ENCODE data around the gene ADARB2.

The ADARB2 gene

GRCh38 chr10:1551636-1552338 is 185.5 kb downstream of the ADARB2 start:
- no peak overlapping the region for H3K27ac ChIP-seq
- DNase-seq (ENCODE audit: low spot score): no peak
- POLR2A ChIA-PET (ENCODE audit: low non-redundant PET): no interaction called here
- CTCF ChIA-PET: interaction anchor here (0.6 kb wide), 1 partner anchor 1477 kb away, joined by 3 read pairs; no protein-coding TSS in a partner anchor
- TF ChIP-seq, protein P1, sequence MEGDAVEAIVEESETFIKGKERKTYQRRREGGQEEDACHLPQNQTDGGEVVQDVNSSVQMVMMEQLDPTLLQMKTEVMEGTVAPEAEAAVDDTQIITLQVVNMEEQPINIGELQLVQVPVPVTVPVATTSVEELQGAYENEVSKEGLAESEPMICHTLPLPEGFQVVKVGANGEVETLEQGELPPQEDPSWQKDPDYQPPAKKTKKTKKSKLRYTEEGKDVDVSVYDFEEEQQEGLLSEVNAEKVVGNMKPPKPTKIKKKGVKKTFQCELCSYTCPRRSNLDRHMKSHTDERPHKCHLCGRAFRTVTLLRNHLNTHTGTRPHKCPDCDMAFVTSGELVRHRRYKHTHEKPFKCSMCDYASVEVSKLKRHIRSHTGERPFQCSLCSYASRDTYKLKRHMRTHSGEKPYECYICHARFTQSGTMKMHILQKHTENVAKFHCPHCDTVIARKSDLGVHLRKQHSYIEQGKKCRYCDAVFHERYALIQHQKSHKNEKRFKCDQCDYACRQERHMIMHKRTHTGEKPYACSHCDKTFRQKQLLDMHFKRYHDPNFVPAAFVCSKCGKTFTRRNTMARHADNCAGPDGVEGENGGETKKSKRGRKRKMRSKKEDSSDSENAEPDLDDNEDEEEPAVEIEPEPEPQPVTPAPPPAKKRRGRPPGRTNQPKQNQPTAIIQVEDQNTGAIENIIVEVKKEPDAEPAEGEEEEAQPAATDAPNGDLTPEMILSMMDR (conservative IDR thresholded peaks at IDR 0.05; ENCODE audit: low read depth): no peak

DNA sequence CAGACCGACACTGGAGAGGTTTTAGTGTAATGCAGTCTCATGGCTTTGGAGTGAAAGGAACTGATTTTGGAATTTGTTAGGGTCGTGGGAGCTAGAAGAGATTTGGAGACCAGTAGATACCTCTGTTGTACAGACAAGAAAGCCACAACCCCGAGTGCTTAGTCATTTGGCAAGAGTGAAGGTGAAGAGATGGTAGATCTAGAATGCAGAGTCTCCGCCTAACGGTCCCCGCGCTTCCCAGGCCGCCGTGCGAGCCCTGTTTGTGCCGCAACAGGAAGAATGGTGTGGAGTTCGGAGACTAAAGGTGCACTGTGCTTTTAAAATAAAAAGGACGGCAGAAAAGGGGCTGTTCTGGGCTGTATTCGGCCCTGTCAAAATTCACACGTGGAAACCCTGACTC is 186.7 kb downstream of the ADARB2 start:
- ChIA-PET POLR2A (ENCODE audit: low non-redundant PET) (no interaction called here), CTCF (no interaction called here)
- no peak for DNase-seq (ENCODE audit: low spot score)
- H3K27ac ChIP-seq: no peak overlapping the region
- TF ChIP-seq, protein P1 (conservative IDR thresholded peaks at IDR 0.05; ENCODE audit: low read depth): no peak

GRCh38 chr10:1550291-1550595 is 187.1 kb downstream of the ADARB2 start:
- CTCF ChIA-PET: no interaction called here
- POLR2A ChIA-PET (ENCODE audit: low non-redundant PET): no interaction called here
- no peak for DNase-seq (ENCODE audit: low spot score)
- no peak overlapping the region for H3K27ac ChIP-seq
- TF ChIP-seq, protein P1 (conservative IDR thresholded peaks at IDR 0.05; ENCODE audit: low read depth): no peak

- no peak overlapping the region for H3K27ac ChIP-seq
- CTCF ChIA-PET: no interaction called here
- no peak for DNase-seq (ENCODE audit: low spot score)
- TF ChIP-seq, protein P1 (conservative IDR thresholded peaks at IDR 0.05; ENCODE audit: low read depth): no peak
- POLR2A ChIA-PET (ENCODE audit: low non-redundant PET): no interaction called here
Observed at GRCh38 chr10:1549591-1550290, 187.6 kb downstream of the ADARB2 start.

DNA sequence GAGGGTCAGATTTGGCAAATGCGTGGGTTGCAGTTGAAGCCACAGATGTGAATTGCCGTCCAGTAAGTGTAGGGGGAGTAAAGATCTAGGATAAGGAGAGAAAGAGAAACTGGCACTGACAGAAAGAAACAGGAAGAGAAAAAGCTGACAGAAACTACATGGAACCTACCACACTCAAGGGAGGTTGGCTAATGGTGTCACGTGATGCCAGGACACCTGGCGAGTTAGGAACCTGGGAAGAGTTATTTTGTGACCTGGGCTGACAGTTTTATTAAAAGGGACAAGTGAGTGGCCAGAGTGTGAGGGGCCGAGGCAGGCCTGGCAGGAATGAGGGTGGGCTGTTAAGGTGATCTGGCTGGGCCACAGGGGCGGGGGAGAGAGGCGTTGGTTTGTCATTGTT is 188.7 kb downstream of the ADARB2 start:
- ChIA-PET POLR2A (ENCODE audit: low non-redundant PET) (no interaction called here), CTCF (no interaction called here)
- H3K27ac ChIP-seq: no peak overlapping the region
- no peak for DNase-seq (ENCODE audit: low spot score)
- TF ChIP-seq, protein P1 (conservative IDR thresholded peaks at IDR 0.05; ENCODE audit: low read depth): no peak

DNA sequence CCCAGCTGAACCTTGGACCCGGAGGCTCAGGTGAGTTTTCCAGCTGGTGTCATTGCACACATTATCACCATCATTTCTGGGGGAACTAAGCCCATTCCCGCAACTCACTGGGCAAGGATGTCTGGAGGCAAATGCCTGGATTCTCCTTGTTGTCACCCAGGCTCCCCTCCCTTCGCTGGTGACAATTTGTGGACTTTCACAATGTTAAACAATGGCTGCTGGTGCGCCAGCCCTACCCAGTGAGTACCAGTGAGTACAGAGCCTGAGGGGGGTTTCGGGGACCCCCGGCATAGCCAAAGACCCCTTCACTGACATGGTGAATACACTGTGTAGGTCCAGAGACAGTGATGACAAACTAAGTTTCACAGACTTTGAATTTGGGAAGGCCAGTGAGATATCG is 189.2 kb downstream of the ADARB2 start:
- POLR2A ChIA-PET (ENCODE audit: low non-redundant PET): no interaction called here
- no peak overlapping the region for H3K27ac ChIP-seq
- TF ChIP-seq, protein P1 (conservative IDR thresholded peaks at IDR 0.05; ENCODE audit: low read depth): no peak
- no peak for DNase-seq (ENCODE audit: low spot score)
- CTCF ChIA-PET: no interaction called here
